Choroid plexus epithelial cell (primary cell): Measurements from ENCODE around the gene CDK2.

Experiments used
- DNase-seq: peaks from one replicate; pipeline ENCODE4 v3.0.0-alpha.2; 2010; ENCODE audit warnings: low read depth
- H3K4me3 ChIP-seq: 2 replicates; pipeline ENCODE4 v1.5.1; 2011; ENCODE audit warnings: low read depth, mild to moderate bottlenecking, control low read depth, low read length, moderate library complexity
- CTCF ChIP-seq: conservative IDR thresholded peaks from 2 replicates; pipeline ENCODE4 v1.5.1; 2011; ENCODE audit warnings: low read depth, mild to moderate bottlenecking, control low read depth, inconsistent platforms, low read length, moderate library complexity

CDK2 gene

GRCh38 chr12:55927588-55928502 lies 38.8 kb upstream of the CDK2 start, which contains the start of gene PYM1:
TSS of gene PYM1 (minus strand) at chr12:55927894. CDS start at chr12:55927761, 133 bp downstream.
- no peak for TF ChIP-seq CTCF
- peak; percentile 72 for DNase-seq
- peak within 1 kb of the TSS; percentile 75 for H3K4me3 ChIP-seq

DNA sequence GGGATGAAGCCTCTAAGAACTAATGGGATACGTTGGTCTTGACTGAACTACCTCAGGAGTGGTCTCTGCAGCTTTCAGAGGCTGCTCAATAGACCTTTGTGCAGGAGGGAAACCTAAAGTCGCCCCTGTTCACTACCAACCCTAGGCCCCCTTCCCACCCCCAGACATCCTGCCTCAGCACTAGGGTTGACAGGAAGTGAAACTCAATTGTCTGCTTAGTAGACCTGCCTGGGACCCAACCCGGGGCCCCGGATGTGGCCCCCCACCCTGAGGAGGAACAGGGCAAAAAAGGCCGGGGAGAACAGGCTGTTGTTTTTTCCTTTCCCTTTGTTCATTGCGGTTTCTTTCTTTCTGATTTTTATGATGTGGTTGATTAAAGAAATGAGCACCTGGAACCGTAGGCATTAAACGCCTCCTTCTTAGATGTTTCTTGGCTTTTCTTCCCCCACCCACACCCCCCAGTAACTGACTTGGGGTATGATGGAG lies 37.3 kb upstream of the CDK2 start:
- no peak for DNase-seq
- no peak overlapping the region for H3K4me3 ChIP-seq
- no peak for TF ChIP-seq CTCF

DNA sequence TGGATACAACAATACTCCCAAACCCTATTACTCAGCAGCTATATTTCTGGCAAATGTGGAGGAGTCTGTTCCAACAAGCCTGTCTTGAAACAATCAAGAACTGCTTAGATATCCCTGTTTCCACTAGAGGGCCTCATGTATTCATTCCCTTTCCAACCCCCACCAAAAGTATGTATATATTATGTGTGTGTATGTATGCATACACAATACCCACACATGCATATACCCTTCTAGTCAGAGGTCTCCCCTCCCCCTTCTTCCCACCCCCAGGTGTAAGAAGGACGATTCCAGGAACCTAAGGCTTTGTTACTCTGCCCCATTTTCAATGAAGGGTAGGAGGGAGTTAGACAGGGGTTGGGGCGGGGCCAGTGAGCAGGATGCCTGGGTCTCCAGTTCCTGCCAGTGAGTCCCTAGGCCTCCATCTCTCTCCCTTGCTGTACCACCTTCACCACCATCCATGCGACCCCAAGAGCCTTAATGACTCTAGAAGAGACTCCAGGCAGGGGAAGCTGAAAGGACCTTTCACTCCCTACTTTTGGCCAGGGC lies 35.8 kb upstream of the CDK2 start, which contains the start of gene DGKA:
Gene DGKA (plus strand): TSS at position 392 of the 546 bp plus-strand sequence. CDS start 5,342 bp downstream, outside the sequence.
- DNase-seq, result peak; percentile 83
- H3K4me3 ChIP-seq, result peak within 1 kb of the TSS; percentile 78
- TF ChIP-seq CTCF, result peak; percentile 66

- no peak for TF ChIP-seq CTCF
- DNase-seq, result peak; percentile 2
- H3K4me3 ChIP-seq, result peak overlapping the region; percentile 78
Measured at GRCh38 chr12:55931317-55931779, 35.3 kb upstream of the CDK2 start.

GRCh38 chr12:55931780-55932550 lies 34.7 kb upstream of the CDK2 start:
- no peak for TF ChIP-seq CTCF
- peak; percentile 41 for DNase-seq
- H3K4me3 ChIP-seq, result peak overlapping the region; percentile 78

DNA sequence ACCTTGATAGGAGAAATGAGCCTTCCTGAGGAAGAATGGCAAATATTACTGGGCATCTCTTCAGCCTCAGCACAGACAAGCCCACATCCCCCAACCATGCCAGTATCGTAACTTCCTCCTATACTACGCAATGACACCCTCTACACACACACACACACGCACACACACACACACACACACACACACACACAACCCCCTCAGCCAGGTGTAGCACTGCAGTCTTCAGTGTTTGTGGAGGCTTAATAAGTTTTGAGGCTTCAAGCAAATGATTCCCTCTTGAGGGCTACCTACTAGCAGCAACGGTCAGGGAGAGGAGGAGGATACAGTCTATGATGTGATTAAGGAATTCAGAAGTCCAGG lies 34.1 kb upstream of the CDK2 start:
- peak overlapping the region; percentile 78 for H3K4me3 ChIP-seq
- TF ChIP-seq CTCF, result no peak
- peak; percentile 39 for DNase-seq
